PC-9 (cell line): ENCODE data around the gene RNF10.

Experiments used
- EZH2 ChIP-seq: fragments of 200-600 bp; sonication (generic); IDR thresholded peaks from 2 replicates; pipeline ENCODE4 v1.8.0; 2017; ENCODE audit warnings: antibody characterized with exemption, low read depth
- TF ChIP-seq, protein P1 (sequence below): fragments of 200-600 bp; sonication (generic); conservative IDR thresholded peaks from 2 replicates; pipeline ENCODE4 v1.6.1; 2017; ENCODE audit warnings: mixed run types, antibody characterized with exemption, mild to moderate bottlenecking, moderate library complexity

GRCh38 chr12:120563495-120563894 is 29.3 kb downstream of the RNF10 start:
- TF ChIP-seq, protein P1, sequence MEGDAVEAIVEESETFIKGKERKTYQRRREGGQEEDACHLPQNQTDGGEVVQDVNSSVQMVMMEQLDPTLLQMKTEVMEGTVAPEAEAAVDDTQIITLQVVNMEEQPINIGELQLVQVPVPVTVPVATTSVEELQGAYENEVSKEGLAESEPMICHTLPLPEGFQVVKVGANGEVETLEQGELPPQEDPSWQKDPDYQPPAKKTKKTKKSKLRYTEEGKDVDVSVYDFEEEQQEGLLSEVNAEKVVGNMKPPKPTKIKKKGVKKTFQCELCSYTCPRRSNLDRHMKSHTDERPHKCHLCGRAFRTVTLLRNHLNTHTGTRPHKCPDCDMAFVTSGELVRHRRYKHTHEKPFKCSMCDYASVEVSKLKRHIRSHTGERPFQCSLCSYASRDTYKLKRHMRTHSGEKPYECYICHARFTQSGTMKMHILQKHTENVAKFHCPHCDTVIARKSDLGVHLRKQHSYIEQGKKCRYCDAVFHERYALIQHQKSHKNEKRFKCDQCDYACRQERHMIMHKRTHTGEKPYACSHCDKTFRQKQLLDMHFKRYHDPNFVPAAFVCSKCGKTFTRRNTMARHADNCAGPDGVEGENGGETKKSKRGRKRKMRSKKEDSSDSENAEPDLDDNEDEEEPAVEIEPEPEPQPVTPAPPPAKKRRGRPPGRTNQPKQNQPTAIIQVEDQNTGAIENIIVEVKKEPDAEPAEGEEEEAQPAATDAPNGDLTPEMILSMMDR: no peak
- TF ChIP-seq EZH2: no peak
